ENCODE data around the gene GMPPA.

The GMPPA gene

GRCh38 chr2:219465659-219466561 is 32.8 kb upstream of the GMPPA start:
- TF ChIP-seq Cebpa-rat (IDR thresholded peaks at IDR 0.05): no peak
- H3K4me2 ChIP-seq: peak overlapping the region in 2 of 11 experiments; percentile 47 to 49; a peak in 3 of 22 replicates
- H3K36me3 ChIP-seq: peaks cover 0 to 7% (median 0%) of the 10 kb centered on the region in 11 experiments; a peak in 4 of 22 replicates

GRCh38 chr2:219466816-219467735 is 31.6 kb upstream of the GMPPA start:
- peaks cover 0 to 7% (median 0%) of the 10 kb centered on the region in 11 experiments; a peak in 4 of 22 replicates for H3K36me3 ChIP-seq
- no peaks in the 10 kb centered on the region for H3K27me3 ChIP-seq
- no peak for TF ChIP-seq Cebpa-rat (IDR thresholded peaks at IDR 0.05)

More at GRCh38 chr2:219465659-219466561, 32.8 kb upstream of the GMPPA start:
- Histone ChIP-seq H3K9me3 (replicated peaks in 1 of 11) (no peaks in the 10 kb centered on the region), H3K4me3 (no peak overlapping the region), H4K20me1 (no peaks in the 10 kb centered on the region), H3K9ac (no peak overlapping the region), H3K27me3 (no peaks in the 10 kb centered on the region), H3K27ac (no peak overlapping the region), H3K4me1 (peaks cover 9 to 48% (median 28%) of the 10 kb centered on the region in 10 experiments)

GRCh38 chr2:219467736-219468075 is 31.0 kb upstream of the GMPPA start:
- no peak overlapping the region for H3K4me3 ChIP-seq
- no peak overlapping the region for H3K9ac ChIP-seq
- H3K9me3 ChIP-seq (replicated peaks in 1 of 11): no peaks in the 10 kb centered on the region
- peak overlapping the region in 3 of 11 experiments; percentile 7 to 41 (median 26); a peak in 3 of 22 replicates for H3K4me2 ChIP-seq
- no peaks in the 10 kb centered on the region for H3K27me3 ChIP-seq
- peaks cover 0 to 7% (median 0%) of the 10 kb centered on the region in 11 experiments; a peak in 4 of 22 replicates for H3K36me3 ChIP-seq
- H3K4me1 ChIP-seq: peaks cover 6 to 34% (median 16%) of the 10 kb centered on the region in 10 experiments; a peak in 17 of 20 replicates
- H3K27ac ChIP-seq: no peak overlapping the region
- H4K20me1 ChIP-seq: 0 out of 22 replicates have a peak, but pooled peaks cover 0 to under 1% (median 0%) of the 10 kb centered on the region in 11 experiments
- no peak for TF ChIP-seq Cebpa-rat (IDR thresholded peaks at IDR 0.05)

More at GRCh38 chr2:219466816-219467735, 31.6 kb upstream of the GMPPA start:
- Histone ChIP-seq H3K4me3 (no peak overlapping the region), H3K4me2 (peak overlapping the region in 1 of 11 experiments; percentile 7; a peak in 1 of 22 replicates), H4K20me1 (no peaks in the 10 kb centered on the region), H3K27ac (no peak overlapping the region), H3K9me3 (replicated peaks in 1 of 11) (no peaks in the 10 kb centered on the region), H3K9ac (no peak overlapping the region), H3K4me1 (peaks cover 6 to 37% (median 17%) of the 10 kb centered on the region in 10 experiments; a peak in 17 of 20 replicates)

GRCh38 chr2:219468410-219469185 is 30.1 kb upstream of the GMPPA start:
- Histone ChIP-seq H3K9me3 (replicated peaks in 1 of 11) (no peaks in the 10 kb centered on the region), H3K36me3 (peaks cover 0 to 7% (median 0%) of the 10 kb centered on the region in 11 experiments; a peak in 4 of 22 replicates), H3K27ac (no peak overlapping the region), H3K4me2 (peak overlapping the region in 5 of 11 experiments; percentile 5 to 41 (median 24); a peak in 5 of 22 replicates), H3K4me1 (peaks cover 6 to 31% (median 16%) of the 10 kb centered on the region in 10 experiments; a peak in 17 of 20 replicates), H3K4me3 (no peak overlapping the region), H3K9ac (no peak overlapping the region), H3K27me3 (no peaks in the 10 kb centered on the region), H4K20me1 (peaks cover 0 to 10% (median 0%) of the 10 kb centered on the region in 11 experiments; a peak in 1 of 22 replicates)
- TF ChIP-seq Cebpa-rat (IDR thresholded peaks at IDR 0.05): no peak

GRCh38 chr2:219469186-219469724 is 29.4 kb upstream of the GMPPA start:
- H3K27ac ChIP-seq: no peak overlapping the region

GRCh38 chr2:219470429-219470828 is 28.3 kb upstream of the GMPPA start:
- Histone ChIP-seq H3K4me2 (no peak overlapping the region), H3K36me3 (peaks cover 0 to 7% (median 0%) of the 10 kb centered on the region in 11 experiments; a peak in 4 of 22 replicates), H3K4me3 (no peak overlapping the region), H3K27me3 (no peaks in the 10 kb centered on the region), H3K9ac (no peak overlapping the region), H4K20me1 (peaks cover 0 to 11% (median 0%) of the 10 kb centered on the region in 11 experiments; a peak in 1 of 22 replicates), H3K9me3 (replicated peaks in 1 of 11) (no peaks in the 10 kb centered on the region), H3K27ac (no peak overlapping the region), H3K4me1 (peaks cover under 1 to 15% (median 13%) of the 10 kb centered on the region in 10 experiments; a peak in 16 of 20 replicates)
- TF ChIP-seq Cebpa-rat (IDR thresholded peaks at IDR 0.05): no peak

More at GRCh38 chr2:219469186-219469724, 29.4 kb upstream of the GMPPA start:
- Histone ChIP-seq H3K27me3 (no peaks in the 10 kb centered on the region), H3K9me3 (replicated peaks in 1 of 11) (no peaks in the 10 kb centered on the region), H3K36me3 (peaks cover 0 to 7% (median 0%) of the 10 kb centered on the region in 11 experiments; a peak in 4 of 22 replicates), H4K20me1 (peaks cover 0 to 11% (median 0%) of the 10 kb centered on the region in 11 experiments; a peak in 1 of 22 replicates), H3K4me2 (0 out of 22 replicates have a peak overlapping the region, but pooled peaks of 2 of the 11 experiments have one; percentile 3 to 7), H3K9ac (no peak overlapping the region), H3K4me1 (peaks cover 6 to 25% (median 15%) of the 10 kb centered on the region in 10 experiments; a peak in 17 of 20 replicates), H3K4me3 (no peak overlapping the region)
- TF ChIP-seq Cebpa-rat (IDR thresholded peaks at IDR 0.05): no peak

- Histone ChIP-seq H3K4me3 (no peak overlapping the region), H4K20me1 (peaks cover 0 to 11% (median 0%) of the 10 kb centered on the region in 11 experiments; a peak in 1 of 22 replicates), H3K27ac (no peak overlapping the region), H3K36me3 (peaks cover 0 to 7% (median 0%) of the 10 kb centered on the region in 11 experiments; a peak in 3 of 22 replicates), H3K27me3 (no peaks in the 10 kb centered on the region), H3K4me1 (peaks cover 0 to 17% (median 12%) of the 10 kb centered on the region in 10 experiments; a peak in 14 of 20 replicates), H3K4me2 (no peak overlapping the region), H3K9ac (no peak overlapping the region), H3K9me3 (replicated peaks in 1 of 11) (no peaks in the 10 kb centered on the region)
- TF ChIP-seq Cebpa-rat (IDR thresholded peaks at IDR 0.05): no peak
Observed at GRCh38 chr2:219471476-219472371, 27.0 kb upstream of the GMPPA start.
